CD4-positive, alpha-beta T cell treated with Interleukin-15 for 1 hour (primary cell): Measurements from ENCODE around the gene MRGPRD.

Experiments
- DNase-seq: peaks from one replicate; pipeline ENCODE4 v3.0.0-alpha.2; 2020

The MRGPRD gene

GRCh38 chr11:69005631-69006368, 25.0 kb upstream of the MRGPRD start:
- no peak for DNase-seq

DNA sequence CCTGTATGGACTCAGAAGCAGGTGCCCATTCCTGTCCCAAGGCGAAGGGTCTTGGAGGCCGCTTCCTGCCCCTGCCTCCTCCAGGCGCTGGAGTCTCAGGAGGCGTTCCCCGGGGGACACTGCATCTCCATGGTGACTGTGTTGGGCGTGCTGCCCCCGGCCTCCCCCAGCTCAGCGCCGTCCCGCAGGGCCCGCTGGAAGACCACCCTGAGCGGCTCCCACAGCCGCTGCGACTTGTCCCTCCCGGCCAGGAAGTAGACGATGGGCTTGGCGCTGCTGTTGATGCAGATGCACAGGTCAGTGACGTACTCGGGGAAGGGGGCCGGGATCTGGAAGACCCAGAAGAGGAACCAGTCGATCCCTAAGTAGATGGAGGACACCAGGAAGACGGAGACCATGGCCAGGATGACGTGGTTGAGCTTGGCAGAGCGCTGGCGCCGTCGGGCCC, 24.4 kb upstream of the MRGPRD start:
- no peak for DNase-seq

GRCh38 chr11:69004411-69005182, 23.8 kb upstream of the MRGPRD start:
- DNase-seq = no peak

- DNase-seq = no peak
Measured at GRCh38 chr11:69003866-69004367, 23.1 kb upstream of the MRGPRD start.

GRCh38 chr11:69003301-69003865, 22.6 kb upstream of the MRGPRD start:
- peak; percentile 10 for DNase-seq

- peak; percentile 10 for DNase-seq
Measured at GRCh38 chr11:69002570-69003231, 21.9 kb upstream of the MRGPRD start.

DNA sequence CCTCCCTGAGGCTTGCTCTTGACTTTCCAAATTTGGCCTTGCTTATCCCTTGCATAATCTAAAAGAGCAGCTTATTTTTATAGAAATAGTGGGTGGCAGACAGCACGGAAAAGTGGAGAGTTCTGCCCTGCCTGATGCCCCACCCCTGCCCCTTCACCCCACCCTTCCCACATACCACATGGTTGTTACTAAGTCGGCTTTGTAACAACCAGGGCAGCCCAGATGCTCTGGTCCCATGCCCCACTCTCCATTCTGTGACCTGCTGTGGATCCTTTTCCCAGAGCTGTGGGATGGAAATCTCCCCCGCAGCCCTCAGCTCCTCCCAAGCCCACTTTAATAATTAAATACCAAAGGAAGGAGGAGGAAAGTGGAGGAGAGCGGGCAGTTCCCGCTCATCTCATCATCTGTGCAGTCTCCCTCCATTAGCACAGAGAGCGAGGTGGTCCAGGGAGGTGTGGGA, 21.4 kb upstream of the MRGPRD start:
- no peak for DNase-seq

GRCh38 chr11:69001243-69002081, 20.7 kb upstream of the MRGPRD start:
- peak; percentile 4 for DNase-seq

GRCh38 chr11:69000831-69001242, 20.1 kb upstream of the MRGPRD start:
- peak; percentile 2 for DNase-seq

- DNase-seq = no peak
Measured at GRCh38 chr11:69000391-69000790, 19.6 kb upstream of the MRGPRD start.

DNA sequence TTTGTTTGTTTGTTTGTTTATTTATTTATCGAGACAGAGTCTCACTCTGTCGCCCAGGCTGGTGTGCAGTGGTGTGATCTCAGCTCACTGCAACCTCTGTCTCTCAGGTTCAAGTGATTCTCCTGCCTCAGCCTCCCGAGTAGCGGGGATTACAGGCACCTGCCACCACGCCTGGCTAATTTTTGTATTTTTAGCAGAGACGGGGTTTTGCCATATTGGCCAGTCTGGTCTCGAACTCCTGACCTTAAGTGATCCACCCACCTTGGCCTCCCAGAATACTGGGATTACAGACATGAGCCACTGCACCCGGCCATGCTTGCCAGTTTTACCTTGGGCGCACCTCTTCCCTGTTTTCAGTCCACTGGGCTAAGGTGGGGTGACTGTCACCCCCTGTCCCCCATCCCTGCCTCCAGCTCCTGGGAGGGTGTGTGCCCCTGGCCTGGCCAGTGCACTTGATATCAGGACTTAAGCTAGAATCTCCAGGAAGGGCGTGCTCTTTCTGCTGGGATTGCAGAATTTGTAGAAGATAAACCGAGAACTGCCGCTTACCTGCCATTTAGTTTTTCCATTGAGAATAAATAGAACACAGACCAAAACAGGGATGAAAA, 19.1 kb upstream of the MRGPRD start:
- peak; percentile 2 for DNase-seq

GRCh38 chr11:68999093-68999747, 18.4 kb upstream of the MRGPRD start:
- peak; percentile 15 for DNase-seq

- peak; percentile 10 for DNase-seq
Measured at GRCh38 chr11:68998390-68998911, 17.7 kb upstream of the MRGPRD start.

DNA sequence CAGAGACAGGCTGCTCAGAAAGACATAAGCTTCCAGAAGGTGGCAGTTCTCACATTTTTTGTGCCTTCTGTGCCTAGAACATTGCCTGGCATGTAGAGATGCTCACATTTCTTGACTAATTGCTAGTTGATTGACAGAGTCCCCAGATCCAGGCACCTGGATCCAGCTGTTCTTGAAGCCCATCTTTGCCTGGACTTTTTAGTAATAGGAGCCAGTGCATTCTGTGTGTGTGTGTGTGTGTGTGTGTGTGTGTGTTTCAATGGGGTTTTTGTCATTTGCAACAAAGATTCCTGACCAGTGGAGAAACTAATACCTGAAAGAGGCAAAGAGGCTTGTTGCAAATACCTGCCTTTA, 17.2 kb upstream of the MRGPRD start:
- no peak for DNase-seq

DNA sequence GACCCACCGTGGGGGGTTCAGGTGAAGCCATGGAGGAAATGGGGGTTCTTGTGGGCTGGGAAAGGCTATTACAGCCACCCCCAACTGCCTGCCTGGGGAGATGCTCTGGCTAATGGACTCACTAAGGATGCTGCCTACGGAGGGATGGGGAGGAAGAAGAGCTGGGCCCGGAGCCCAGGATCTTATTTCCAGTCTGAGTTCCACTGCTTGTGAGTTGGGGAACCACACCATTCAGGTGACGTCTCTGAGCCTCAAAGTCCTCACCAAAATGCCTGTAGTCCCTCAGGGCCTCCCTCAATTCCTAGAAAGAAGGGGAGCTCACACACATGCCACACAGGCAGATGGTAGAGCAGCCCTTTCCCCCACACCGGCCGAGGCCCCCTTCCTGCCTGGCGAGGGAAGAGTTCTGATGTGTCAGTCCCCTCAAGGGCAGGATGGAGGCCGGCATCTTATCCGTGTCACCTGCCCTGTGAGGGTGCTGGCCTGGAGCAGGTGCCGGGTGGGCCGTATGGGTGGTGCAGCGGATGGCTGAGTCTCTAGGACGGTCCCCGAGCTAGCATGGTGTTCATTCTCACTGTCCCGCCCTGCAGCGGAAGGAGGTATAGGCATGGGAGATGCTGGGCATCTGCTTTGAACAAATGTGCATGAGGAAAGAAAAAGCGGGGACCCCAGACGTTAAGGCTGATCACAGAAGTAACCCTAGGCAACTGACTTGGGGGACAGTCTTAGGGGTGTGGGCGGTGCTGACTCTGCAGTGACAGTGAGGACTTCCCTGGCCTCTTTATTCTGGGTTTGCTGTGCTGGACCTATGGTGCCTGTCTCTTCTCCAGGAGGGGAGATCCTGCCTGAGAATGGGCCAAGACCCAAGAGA, 16.6 kb upstream of the MRGPRD start:
- no peak for DNase-seq

DNA sequence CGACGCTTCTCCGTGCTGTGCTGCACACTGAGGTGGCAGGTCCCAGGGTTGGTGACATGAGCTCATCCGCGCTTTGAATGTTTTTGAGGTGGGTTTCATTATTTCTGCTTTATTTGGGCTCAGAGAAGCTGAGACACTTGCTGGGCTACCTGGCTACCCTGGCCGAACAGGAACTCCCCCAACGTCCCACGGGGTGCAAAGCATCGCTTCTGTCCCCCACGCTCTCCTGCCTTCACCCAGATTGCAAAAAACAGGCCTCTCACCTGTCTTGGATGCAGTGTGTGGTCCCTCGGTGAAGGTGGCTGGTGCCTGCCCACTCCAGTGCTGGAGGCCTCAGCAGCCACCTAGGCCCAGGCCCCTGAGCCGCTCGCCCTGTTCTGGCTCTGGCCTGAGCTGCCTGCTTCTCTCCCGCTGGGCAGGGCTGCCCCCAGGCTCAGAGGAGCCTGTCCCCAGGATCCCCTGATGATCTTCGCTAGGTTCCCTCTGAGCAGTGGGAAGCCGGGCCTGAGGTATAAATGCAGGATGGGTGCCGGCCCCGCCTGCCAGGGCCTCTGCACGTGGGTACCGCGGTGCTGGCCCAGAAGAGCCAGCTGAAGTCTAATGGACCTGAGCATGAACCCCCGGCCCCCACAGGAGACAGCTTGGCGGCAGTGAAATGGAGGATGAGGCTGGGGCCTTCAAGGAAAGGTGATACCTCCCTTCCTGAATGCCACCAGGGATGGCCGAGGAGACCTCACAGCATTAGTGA, 15.8 kb upstream of the MRGPRD start:
- DNase-seq = no peak

- no peak for DNase-seq
Measured at GRCh38 chr11:68994894-68995285, 14.1 kb upstream of the MRGPRD start.

DNA sequence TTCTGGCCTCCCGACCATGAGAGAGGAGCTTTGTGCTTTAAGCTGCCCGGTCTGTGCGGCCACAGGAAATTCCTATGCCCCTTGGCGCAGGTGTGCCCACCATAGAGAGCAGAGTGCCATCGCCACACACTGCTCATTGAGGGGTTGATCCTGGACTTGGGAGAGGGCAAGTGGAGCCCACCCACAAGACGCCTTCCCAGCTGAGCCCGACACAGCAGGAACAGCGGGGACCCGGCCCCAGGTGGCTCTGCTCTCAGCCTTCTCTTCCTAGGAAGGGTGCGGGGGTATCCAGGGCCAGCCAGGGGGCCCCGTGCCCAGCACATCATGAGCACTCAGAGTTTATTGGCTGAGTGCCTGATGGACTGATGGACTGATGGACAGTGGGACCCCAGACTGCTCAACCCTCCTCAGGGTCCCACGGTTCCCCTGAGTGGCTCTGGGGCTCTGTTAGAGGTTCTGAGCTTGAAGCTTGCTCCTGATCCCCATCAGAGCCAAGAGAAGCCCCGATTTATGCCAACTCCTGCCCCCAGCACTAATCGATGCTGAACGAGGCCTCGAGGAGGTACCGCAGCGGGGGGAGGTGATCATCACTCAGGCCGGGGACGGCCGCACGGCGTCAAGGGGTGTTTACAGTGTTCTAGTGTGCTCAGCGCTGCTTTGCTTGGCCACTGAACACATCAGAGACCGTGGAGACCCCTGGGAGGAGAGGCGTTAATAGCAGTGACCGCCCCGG, 13.5 kb upstream of the MRGPRD start:
- no peak for DNase-seq
